HG03432 (cell line): ENCODE measurements around the gene ZNF438.
"Not testable (repeated sequence)": the region's sequence is repeated elsewhere in the genome, so short reads cannot be mapped to it uniquely, and the experiment has no call there.

ENCODE experiments used
- ATAC-seq: cut with Tn5 transposase; IDR thresholded peaks from one replicate; pipeline ENCODE4 v1.9.1; 2021; ENCODE audit warnings: mild to moderate bottlenecking, moderate library complexity; ENCODE audit not compliant: unreplicated experiment

Gene ZNF438

GRCh38 chr10:30816159-30816819, 215.4 kb downstream of the ZNF438 start:
- no peak for ATAC-seq

- ATAC-seq, result no peak
Measured at GRCh38 chr10:30813872-30814481, 217.7 kb downstream of the ZNF438 start.

GRCh38 chr10:30812018-30812851, 219.4 kb downstream of the ZNF438 start:
- ATAC-seq, result peak; percentile 62

- no peak for ATAC-seq
Measured at GRCh38 chr10:30811276-30812017, 220.2 kb downstream of the ZNF438 start.

- no peak for ATAC-seq
Measured at GRCh38 chr10:30810416-30810815, 221.2 kb downstream of the ZNF438 start.

GRCh38 chr10:30806850-30807249, 224.8 kb downstream of the ZNF438 start:
- ATAC-seq, result no peak

GRCh38 chr10:30805061-30805460, 226.6 kb downstream of the ZNF438 start:
- ATAC-seq, result no peak

- no peak for ATAC-seq
Measured at GRCh38 chr10:30804478-30805055, 227.1 kb downstream of the ZNF438 start.

GRCh38 chr10:30803892-30804322, 227.8 kb downstream of the ZNF438 start:
- ATAC-seq, result no peak

GRCh38 chr10:30803058-30803457, 228.6 kb downstream of the ZNF438 start:
- ATAC-seq, result no peak

GRCh38 chr10:30800368-30800767, 231.3 kb downstream of the ZNF438 start:
- ATAC-seq, result no peak

- no peak for ATAC-seq
Measured at GRCh38 chr10:30798646-30799185, 232.9 kb downstream of the ZNF438 start.

- ATAC-seq, result not testable (repeated sequence)
Measured at GRCh38 chr10:30795024-30795423, 236.6 kb downstream of the ZNF438 start.
